GM19025 (cell line): ENCODE results near the gene EI24.

Experiments
- ATAC-seq: cut with Tn5 transposase; IDR thresholded peaks from one replicate; pipeline ENCODE4 v1.9.1; 2021; ENCODE audit warnings: mild to moderate bottlenecking, low read depth, moderate library complexity; ENCODE audit not compliant: unreplicated experiment

Gene EI24

GRCh38 chr11:125626288-125626950, 57.1 kb downstream of the EI24 start:
- ATAC-seq, result peak; percentile 17

- ATAC-seq, result no peak
Observed at GRCh38 chr11:125627236-125627910, 58.1 kb downstream of the EI24 start.
